Neural progenitor cell (in vitro differentiated cells): ENCODE data around the gene HIVEP1.

Source experiments
- CTCF ChIP-seq: fragments of 200-600 bp; sonication (generic); IDR thresholded peaks from 2 replicates; pipeline ENCODE4 v1.5.1; 2017; ENCODE audit warnings: antibody characterized with exemption, mild to moderate bottlenecking
- EZH2phosphoT487 ChIP-seq: fragments of 200-600 bp; sonication (generic); IDR thresholded peaks from 2 replicates; pipeline ENCODE4 v1.6.1; 2017; ENCODE audit warnings: antibody characterized with exemption

- TF ChIP-seq CTCF (no peak), EZH2phosphoT487 (no peak)
Measured at GRCh38 chr6:12203001-12203400, 190.9 kb downstream of the HIVEP1 start.
